Retina (tissue), 1 donor: ENCODE results near the gene ALK.

Source experiments
- DNase-seq: peaks from one replicate; pipeline ENCODE4 v3.0.0-alpha.2; 2016

The ALK gene

DNA sequence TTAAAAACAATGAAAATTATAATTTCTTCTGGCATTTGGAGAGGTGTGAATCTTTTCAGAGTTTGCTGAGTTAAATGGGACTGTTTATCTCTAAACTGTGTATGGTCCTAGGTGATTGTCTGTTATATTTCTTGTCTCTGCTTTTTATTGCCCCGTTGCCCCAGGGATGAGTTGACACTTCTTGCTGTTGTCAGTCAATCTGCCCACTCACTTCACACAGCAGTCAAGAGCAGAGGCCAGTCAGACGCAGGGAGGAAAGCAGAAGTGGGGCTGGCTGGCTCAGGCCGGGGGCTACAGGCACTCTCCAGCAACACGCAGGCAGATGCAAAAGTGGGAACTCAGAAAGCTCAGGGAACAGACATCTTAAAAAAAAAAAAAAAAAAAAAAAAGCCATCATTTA lies 441.0 kb downstream of the ALK start:
- DNase-seq, result no peak

DNA sequence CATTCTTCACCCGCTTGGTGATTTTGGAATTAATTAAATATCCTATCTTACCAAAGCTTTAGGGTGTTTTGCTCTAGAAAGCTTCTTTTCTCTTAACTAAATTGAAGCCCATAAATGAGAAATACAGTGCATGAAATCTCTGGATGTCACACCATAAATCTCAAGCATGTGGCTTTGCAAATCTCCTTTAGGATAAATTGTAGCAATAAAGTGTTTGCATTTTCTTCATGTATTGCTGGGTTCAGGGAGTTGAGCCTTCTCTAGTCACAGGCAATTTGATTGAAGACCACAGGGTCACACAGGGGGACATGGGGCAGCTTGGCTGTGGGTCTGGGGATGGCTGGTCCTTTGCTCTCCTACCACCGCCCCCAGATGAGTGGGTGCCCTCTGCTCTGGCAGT lies 442.0 kb downstream of the ALK start:
- DNase-seq, result no peak

DNA sequence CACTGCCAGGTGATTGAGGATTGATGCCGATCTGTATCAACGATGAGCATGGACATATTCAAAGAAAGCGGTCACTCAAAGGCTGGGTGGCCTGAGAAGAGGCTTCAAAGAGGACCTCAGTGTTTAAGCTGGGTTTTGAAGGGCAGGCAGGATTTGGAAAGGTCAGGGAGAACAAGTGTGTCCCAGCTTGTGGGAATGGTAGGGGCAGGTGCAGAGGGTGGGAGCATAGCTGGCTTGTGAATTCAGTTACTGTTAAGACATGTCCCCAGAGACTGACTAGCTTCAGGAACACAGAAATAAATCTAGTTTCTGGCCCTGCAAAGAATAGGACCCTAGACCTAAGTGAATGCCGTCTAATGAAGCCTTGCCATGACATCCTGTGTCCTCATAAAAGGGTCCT lies 442.7 kb downstream of the ALK start:
- no peak for DNase-seq

DNA sequence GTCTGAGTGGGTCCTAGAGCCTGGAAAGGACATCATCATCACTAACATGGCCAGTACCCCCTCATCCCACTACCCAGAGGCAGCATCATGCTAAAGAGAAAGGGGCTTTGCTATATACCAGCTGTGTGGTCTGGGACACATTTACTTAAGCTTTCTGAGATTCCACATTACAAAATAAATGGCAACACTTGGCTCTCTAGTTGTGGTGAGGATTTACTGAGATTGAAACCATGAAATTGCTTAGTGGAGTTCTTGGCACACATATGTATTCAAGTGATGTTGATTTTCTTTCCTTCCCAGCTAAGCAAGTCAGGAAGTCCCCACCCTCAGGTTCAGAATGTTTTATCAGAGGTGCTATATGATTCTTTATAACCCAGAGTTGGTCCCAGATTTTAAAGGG lies 444.2 kb downstream of the ALK start:
- DNase-seq, result no peak

DNA sequence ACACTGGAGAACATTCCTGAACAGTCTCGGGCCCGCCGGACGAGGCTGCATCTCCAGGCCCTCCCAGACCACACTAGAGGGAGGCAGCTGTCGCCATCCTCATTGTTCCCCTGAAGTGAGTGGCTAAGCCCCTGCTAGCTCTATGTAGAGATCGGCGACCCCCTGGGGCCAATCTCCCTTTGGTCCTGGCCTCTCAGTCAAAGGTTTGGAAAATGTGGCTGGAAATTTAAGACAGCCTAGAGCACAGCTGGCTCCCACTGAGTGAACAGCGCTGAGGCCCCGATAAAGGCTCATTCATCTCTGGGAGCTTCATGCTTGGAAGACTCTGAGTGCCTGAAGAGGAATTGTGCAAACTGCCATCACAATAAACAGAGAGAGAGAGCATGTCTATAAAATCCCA lies 445.9 kb downstream of the ALK start:
- DNase-seq, result peak; percentile 57

DNA sequence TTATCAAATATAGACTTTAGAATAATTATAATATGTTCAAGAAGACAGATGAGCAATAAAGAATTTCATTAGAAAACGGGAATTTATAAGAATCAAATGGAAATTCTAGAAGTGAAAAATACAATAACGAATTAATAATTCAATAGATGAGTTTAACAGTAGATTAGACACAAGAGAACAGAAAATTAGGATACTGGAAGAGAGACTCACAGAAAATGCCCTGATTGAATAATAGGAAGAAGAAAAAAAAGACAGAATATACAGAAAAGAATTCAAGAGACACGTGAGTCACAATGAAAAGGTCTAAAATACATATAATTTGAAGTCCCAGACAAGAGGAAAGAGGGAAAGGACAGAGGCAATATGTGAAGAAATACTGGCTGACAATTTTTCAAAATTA lies 451.4 kb downstream of the ALK start:
- no peak for DNase-seq

DNA sequence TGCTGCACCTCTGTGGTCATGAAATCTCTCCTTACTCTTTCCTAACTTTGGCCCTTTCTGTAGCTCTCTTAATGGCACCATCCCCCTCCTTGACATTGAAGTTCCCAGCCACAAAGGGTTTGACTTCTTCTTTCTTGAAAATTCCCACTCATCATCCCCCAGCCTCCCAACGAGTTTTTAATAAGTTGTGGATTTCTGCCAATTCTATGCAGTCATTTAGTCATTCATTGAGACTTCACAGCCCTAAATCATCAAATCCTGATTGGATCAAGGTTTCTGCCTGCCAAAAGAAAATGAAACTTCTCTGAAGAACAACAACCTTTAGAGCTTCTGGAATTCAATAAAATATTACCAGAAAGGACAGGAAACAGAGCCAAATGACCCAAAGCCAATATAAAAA lies 451.9 kb downstream of the ALK start:
- no peak for DNase-seq

DNA sequence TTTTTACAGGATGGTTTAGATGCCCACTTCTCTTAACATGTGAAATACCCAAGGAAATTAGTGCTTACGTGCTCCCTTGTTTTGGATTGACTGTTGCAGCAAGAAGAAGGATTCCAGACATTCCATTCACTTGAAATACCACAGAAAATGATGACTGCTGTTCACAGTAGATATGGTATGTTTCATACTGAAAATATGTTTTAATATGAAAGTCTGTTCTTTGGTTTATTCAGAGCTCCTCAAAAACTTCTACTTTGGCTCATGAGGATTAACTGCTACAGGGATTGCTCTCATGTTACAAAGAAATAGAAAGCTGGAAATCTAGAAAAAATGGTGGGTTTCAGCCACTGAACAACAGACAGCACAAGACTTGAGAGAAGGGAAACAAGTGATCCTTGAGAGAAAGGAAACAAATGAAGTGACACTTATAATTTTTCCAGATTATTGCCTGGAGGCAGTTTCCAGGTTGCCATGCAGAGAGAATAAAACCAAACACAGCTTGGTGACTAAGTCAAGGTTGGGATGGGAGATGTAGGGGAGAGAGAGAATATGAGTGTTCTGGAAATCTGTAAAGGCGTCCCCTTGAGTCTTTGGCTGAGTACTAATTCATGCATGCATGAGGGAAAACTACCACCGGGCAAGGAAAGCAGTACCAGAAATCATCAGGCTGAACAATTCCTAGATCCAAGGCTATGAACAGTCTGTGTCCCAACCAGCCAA lies 458.0 kb downstream of the ALK start:
- no peak for DNase-seq

DNA sequence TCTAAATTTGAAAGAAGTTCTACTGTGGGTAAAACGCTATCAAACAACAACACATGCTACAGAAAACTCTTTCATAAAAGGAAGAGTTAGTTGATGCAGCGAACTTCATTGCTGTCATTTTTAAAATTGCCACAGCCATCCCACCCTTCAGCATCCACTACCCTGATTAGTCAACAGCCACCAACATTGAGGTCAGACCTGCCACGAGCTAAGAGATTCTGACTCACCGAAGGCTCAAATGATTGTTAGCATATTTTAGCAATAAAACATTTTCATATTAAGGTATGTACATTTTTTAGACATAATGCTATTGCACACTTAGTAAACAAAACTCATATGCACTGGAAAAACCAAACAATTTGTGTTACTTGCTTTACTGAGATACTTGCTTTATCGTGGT lies 459.1 kb downstream of the ALK start:
- DNase-seq, result no peak

DNA sequence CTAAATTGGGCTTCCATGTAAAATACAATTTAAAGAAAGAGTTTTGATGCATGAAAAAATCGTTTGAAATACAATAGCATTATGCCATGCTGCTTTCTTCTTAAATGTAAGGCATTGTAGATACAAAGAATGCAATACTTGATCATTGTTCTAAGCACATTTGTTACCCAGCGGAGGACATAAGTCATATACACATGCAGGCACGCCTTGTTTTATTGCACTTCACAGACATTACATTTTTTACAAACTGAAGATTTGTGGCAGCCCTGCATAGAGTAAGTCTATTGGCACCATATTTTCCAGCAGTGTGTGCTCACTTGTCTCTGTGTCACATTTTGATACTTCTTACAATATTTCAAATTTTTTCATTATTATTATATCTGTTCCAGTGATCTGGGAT lies 461.2 kb downstream of the ALK start:
- no peak for DNase-seq

DNA sequence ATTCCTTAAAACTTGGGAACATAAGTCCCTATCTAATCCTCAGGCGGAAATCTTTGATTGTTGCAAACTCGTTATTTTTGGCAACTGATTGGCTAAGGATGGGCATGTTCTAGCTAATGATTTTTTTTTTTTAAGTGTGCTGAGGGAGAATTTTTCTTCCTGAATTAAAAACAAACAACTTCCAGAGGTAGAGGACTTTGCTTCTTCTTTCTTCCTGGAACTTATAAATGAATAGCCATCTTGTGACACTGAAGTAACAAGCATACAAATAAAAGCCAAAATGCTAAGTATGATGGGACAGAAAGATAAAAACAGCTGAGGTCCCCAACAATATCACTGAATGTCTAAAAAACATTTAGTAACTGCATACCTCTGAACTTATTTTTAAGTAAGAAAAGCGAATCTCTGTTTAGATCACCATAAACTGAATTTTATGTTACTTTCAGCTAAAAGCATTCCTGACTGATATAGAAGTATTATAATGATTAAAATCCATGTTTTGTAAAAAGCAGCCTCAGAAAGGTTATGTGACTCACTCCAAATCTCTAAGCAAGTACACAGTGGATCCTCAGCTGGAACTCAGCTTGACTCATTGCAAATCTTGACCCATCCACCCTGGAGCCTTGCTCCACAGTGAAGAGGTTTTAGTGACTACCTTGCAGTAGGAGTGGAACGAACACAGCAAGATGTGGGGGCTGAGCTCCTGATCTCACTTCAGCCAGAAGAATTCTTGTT lies 461.8 kb downstream of the ALK start:
- no peak for DNase-seq

DNA sequence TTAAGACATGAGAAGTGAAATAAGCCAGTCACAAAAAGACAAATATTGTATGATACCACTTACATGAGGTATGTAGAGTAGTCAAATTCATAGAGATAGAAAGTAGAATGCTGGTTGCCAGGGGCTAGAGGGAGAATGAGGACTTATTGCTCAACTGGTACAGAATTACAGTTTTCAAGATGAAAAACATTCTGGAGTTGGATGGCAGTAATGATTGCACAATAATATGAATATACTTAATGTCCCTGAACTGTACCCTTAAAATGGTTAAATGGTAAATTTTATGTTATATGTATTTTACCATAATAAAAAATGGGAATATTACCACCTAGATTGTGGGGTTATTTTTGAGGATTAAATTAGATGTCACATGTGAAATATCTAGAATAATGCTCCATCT lies 465.0 kb downstream of the ALK start:
- no peak for DNase-seq

DNA sequence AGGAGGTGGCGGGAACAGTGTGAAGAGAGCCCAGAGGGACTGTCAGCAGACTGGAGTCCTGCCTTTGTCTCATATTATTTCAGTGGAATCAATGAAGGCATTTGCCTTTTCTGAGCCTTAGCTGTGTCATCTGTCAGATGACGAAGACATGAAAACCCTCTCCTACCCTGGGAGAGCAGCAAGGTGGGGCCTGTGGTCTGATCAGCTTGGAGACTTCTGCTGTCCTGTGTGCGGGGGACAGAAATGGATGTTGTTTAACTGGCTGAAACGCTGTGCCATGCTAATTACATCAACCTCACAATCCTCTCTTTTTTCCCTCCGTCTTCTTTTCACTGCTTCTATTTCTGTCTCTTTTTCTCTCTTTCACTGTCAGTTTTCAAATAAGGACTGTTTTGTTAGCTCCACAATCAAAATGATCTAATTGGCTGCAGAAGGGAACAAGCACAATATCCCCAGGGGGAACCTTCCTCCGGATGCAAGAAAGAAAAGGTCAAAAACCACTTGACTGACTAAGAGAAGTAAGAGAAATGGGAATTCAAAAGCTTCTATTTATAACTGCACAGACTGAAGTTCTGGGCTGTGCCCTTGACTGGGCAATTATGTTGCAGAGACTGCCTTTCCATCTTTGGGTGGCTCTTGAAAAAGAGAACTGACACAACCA lies 466.1 kb downstream of the ALK start:
- DNase-seq, result no peak

DNA sequence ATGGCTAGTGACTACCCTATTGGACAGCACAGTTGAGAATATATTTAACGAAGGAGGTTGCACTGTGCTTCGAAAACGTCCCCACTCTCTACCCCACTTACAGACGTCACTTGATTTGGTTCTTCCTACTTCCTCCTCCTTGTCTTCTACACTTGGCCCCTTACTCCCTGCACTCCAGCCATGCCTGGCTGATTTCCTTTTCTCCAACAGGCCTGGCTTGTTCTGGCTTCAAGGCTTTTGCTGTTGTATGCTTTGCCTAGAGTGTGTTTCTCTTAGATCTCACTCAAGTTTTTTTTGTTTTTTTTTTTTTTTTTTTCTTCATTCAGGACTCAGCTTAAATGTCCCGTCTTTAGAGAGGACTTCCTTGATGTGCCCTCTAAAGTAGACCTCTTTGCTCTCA lies 469.4 kb downstream of the ALK start:
- DNase-seq, result no peak

DNA sequence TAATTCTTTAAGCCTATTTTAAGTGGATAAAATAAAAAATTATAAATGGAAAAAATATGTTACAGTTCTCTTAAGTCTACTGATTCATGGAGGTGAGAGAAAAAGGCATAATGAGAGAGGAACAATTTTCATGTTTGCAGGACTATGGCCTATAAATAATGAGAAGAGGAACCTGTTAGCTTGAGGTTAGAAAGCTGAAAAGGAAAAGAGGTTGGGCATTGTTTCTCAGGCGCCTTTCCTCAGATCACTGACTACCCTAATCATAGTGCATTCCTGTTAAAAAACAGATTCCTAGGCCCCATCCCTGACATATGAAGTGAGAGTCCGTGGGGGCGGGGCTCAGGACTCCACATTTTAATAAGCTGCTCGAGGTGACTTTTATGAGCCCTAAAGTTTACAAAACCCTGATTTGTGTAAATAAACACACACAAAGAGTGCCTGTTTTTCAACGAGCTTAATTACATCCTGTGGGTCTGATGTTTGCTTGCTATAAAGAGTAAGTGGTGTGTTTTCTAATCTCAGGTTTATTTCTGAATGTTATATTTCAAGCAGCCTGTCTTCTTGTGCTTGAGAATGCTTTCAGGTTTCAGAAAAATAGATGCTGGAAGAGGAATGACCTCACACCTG lies 470.7 kb downstream of the ALK start:
- no peak for DNase-seq

DNA sequence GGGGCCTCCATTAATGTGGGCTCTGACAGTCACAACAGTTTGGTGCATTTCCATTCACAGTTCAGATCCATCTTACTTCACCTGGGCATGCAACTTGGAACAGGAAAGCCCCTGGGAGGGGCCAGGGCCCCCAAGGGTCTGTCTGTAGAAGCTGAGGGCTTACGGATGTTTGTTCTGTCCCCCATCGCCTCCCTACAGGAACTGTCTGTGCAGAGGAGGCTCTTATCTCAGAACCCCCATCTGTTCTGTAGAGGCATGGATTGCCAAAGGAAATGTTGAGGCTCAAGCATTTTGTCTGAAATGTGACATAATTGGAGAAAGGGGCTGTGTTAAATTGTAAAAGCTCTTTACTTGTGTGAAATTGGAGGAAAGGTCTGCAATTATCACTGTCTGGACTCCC lies 471.9 kb downstream of the ALK start:
- DNase-seq, result no peak

DNA sequence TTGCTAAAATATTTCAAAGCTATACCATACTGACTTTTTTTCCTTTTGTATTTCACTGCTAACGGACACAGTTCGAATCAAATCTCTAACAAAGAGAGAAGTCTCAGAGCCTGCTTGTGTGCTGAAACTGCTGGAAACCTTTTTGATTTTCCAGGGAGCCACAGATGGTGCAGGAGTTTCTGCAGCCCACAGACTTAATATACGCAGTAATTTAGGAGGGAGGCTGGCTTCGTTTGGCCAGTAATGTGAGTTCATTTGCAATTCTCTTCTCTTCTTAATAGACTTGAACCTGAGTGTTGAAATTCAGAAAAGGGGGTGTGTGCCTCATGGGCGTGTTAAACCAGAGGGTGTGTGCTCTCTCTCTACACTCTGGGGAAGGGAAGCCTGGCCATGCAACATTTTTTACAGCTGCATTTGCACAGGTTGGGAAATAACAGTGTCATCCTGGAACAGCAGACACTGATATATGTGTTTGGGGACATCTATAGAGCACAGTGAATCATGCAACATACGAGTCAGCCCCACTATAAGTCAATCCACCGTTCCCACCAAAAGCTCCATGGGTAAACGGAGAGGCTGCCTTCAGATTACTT lies 473.2 kb downstream of the ALK start:
- no peak for DNase-seq

DNA sequence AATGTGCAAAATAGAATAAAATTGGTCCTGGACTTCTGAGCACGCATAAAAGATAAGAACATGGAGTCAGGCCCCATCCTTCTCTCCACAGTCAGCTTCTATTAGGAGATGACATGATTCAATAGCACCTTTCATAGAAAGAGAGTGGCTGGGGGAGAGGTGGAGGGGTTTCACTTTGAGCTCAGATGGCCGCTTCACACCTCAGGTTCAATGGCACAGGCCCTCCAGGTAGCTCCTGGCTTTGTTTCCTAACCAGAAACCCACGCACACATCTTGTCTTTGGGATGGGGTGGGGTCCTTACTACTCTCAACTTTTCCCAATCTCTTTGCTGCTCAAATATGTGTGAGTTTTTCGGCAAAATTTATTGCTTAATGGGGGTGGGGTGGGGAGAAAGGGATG lies 473.9 kb downstream of the ALK start:
- no peak for DNase-seq

DNA sequence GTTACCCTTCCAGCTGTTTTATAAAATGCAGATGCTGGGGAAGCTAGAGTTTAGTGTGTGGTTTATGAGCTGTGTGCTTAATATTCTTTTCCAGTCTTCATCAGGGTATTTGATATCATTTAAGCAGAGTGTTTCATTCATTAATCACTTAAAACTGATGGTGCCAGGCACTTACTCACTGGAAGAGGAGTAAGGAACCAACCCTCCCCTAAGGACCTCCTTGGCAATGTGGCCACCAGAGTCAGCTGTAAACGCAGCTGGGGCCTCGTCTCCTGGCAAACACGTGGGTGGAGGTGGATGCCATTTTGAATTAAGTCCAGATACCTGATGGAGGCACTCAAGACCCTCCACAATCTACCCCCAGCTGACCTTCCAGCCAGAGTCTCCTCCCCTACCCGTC lies 474.5 kb downstream of the ALK start:
- no peak for DNase-seq

DNA sequence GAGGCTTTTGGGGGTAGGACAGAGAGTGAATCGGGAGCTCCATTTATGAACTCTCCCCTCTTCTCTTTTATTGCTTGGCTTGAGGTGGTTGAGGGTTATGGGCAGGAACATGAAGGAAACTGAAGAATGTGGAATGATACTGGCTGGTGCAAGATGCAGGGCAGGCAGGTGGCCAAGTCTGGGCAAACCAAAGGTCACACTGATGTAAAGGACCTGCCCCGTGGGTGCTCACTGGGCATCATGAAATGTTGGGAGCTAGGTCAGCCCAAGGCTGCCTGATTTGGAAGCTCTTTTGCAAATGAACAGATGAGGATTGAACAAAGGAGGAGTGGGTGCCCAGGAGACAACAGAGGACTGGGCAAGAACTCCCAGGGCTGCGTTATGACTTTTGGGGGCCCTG lies 477.2 kb downstream of the ALK start:
- DNase-seq, result no peak

DNA sequence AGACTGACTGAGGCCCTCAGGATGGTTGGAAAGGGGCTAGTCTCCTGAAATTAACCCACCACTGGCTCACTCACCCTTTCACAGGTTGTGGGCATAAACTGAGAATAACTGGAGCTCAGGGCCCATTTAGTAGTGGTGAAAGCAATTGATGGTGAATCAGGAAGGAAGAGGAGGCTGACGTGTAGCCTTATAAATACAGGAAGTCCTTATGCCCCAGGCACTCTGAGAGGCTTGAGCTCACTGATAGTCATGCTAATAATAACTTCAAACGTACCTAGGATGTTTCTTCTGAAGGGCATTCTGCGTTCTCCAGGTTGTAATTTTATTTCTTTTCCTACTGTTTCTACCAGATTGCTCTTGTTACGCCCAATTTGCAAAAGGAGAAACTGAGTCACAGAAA lies 477.8 kb downstream of the ALK start:
- no peak for DNase-seq

DNA sequence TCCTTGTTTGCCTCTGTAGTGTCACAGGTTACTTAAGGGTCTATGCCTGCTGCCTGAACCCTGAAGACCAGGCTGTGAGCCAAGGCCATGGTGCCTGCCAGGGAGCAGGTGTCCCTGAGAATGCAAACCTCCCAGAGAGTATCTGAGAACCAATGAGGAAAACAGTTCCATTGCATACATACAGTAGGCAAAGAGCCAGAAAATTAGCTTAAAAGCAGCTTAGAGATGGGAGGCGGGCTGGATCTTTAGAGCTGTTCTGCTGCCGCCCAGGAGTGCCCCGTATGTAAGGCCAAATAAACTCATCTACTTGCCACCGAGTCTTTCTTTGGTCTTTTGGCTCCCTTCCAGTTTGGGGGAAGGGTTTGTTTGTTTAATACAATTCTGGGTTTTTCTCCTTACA lies 478.2 kb downstream of the ALK start:
- no peak for DNase-seq

DNA sequence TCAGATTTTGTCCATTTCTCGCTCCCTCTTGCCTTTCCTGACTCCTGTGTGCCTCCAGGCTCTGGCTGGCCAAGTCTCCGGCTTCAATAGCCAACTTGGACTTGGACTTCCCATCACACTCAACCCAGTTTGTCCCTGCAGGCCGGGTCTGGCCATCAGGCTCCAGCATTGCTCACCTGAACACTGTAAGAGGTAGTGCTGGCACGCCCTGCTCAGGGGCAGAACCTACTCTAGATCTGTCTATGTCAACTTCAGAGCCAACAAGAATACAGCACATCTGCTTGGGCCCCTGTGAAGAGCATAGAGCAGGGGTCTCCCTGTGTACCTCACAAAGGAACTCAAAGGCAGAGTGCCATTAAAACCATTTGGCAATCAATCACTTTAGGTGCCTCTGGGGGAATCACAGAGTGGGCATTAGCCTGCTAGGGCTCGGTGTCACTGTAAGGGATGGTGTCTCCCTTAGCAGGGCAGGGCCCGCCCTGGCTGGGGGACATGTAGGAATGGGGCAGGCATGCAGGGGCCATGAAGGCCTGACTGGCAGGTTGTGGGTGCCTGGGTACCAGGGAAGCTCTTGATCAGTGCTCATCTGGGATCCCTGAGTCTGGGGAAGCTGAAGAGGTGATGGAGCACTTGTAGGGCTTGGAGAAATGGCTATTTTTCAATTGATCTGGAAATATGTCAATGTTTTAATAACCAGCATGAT lies 480.3 kb downstream of the ALK start:
- DNase-seq, result no peak
